GM23338 (cell line): ENCODE results near the gene YTHDF2. TPM values are rescaled to one million over a fixed set of nuclear protein-coding genes. Genes with fewer than 3 reads are reported as not detected.

ENCODE experiments used
- ATAC-seq: fragments of 200-7000 bp; cut with Tn5 transposase; 3 replicates; pipeline ENCODE4 v1.9.1; 2020
- DNase-seq: peaks from one replicate; pipeline ENCODE4 v3.0.0-alpha.2; 2015; ENCODE audit warnings: low spot score
- H2AFZ ChIP-seq: fragments of 200-600 bp; sonication (generic); 2 replicates; pipeline ENCODE4 v1.8.0; 2016; ENCODE audit warnings: antibody characterized with exemption, mild to moderate bottlenecking, moderate library complexity
- H3F3A ChIP-seq: fragments of 200-600 bp; sonication (generic); replicated peaks from 2 replicates; pipeline ENCODE4 v1.8.0; 2017; ENCODE audit warnings: antibody characterized with exemption, mixed run types, low read depth
- H3K27ac ChIP-seq: fragments of 200-600 bp; sonication (generic); 2 replicates; pipeline ENCODE4 v1.6.1; 2016; ENCODE audit warnings: low read depth
- H3K27me3 ChIP-seq: fragments of 200-600 bp; sonication (generic); 2 replicates; pipeline ENCODE4 v1.8.0; 2016; ENCODE audit warnings: mild to moderate bottlenecking, mixed run types, moderate library complexity; ENCODE audit not compliant: insufficient read depth
- H3K36me3 ChIP-seq: fragments of 200-600 bp; sonication (generic); 2 replicates; pipeline ENCODE4 v1.8.0; 2016; ENCODE audit warnings: mild to moderate bottlenecking; ENCODE audit not compliant: insufficient read depth
- H3K4me1 ChIP-seq: fragments of 200-600 bp; sonication (generic); 2 replicates; pipeline ENCODE4 v1.8.0; 2016; ENCODE audit warnings: mild to moderate bottlenecking, moderate library complexity; ENCODE audit not compliant: insufficient read depth
- H3K4me2 ChIP-seq: fragments of 200-600 bp; sonication (generic); 2 replicates; pipeline ENCODE4 v1.7.1; 2017; ENCODE audit warnings: mixed run types
- H3K4me3 ChIP-seq: fragments of 200-600 bp; sonication (generic); 2 replicates; pipeline ENCODE4 v1.6.1; 2016; ENCODE audit warnings: mixed run types
- H3K79me2 ChIP-seq: fragments of 200-600 bp; sonication (generic); replicated peaks from 2 replicates; pipeline ENCODE4 v1.8.0; 2017; ENCODE audit warnings: mild to moderate bottlenecking; ENCODE audit not compliant: insufficient read depth
- H3K9me2 ChIP-seq: fragments of 200-600 bp; sonication (generic); 2 replicates; pipeline ENCODE4 v1.8.0; 2017; ENCODE audit not compliant: insufficient read depth
- H4K20me1 ChIP-seq: fragments of 200-600 bp; sonication (generic); replicated peaks from 2 replicates; pipeline ENCODE4 v1.8.0; 2017; ENCODE audit warnings: mild to moderate bottlenecking; ENCODE audit not compliant: insufficient read depth
- H3K27ac Mint-ChIP-seq: 2 replicates; pipeline ENCODE4 v1.8.0; 2020; ENCODE audit warnings: inconsistent platforms, mild to moderate bottlenecking, moderate library complexity, mixed read lengths
- H3K27me3 Mint-ChIP-seq: 3 replicates; pipeline ENCODE4 v1.8.0; 2022; ENCODE audit warnings: low read depth, mild to moderate bottlenecking, moderate library complexity, mixed read lengths, inconsistent platforms; ENCODE audit not compliant: insufficient read depth, poor library complexity
- H3K36me3 Mint-ChIP-seq: 3 replicates; pipeline ENCODE4 v1.8.0; 2021; ENCODE audit warnings: low read depth, mild to moderate bottlenecking, inconsistent platforms, moderate library complexity, mixed read lengths
- H3K4me1 Mint-ChIP-seq: 3 replicates; pipeline ENCODE4 v1.8.0; 2020; ENCODE audit warnings: mild to moderate bottlenecking, inconsistent platforms, mixed read lengths
- H3K4me3 Mint-ChIP-seq: 3 replicates; pipeline ENCODE4 v1.8.0; 2021; ENCODE audit warnings: moderate library complexity, mild to moderate bottlenecking, inconsistent platforms, mixed read lengths
- H3K9me3 Mint-ChIP-seq: 3 replicates; pipeline ENCODE4 v1.8.0; 2020; ENCODE audit warnings: moderate library complexity, mild to moderate bottlenecking, inconsistent platforms, mixed read lengths
- CREB1 ChIP-seq: fragments of 250-450 bp; sonication (Bioruptor Pico); IDR thresholded peaks from 2 replicates; pipeline ENCODE4 v1.5.0; 2020; ENCODE audit warnings: low read depth, mild to moderate bottlenecking, moderate library complexity
- CTCF ChIP-seq, 2 experiments: fragments of 200-600 bp in 1 of 2; sonication (generic) in 1 of 2; conservative IDR thresholded peaks; 2 replicates each; pipeline versions ENCODE4 v1.5.1 to v1.6.1; 2016 to 2017; ENCODE audit warnings: antibody characterized with exemption in 2 of 2, low read depth in 2 of 2, mild to moderate bottlenecking in 2 of 2, moderate library complexity in 1 of 2
- ETS1 ChIP-seq: IDR thresholded peaks from 2 replicates; pipeline ENCODE4 v1.6.1; 2016; ENCODE audit warnings: antibody characterized with exemption
- EZH2 ChIP-seq: fragments of 200-600 bp; sonication (generic); IDR thresholded peaks from one replicate; pipeline ENCODE4 v1.8.0; 2017; ENCODE audit warnings: antibody characterized with exemption, mild to moderate bottlenecking, low read depth; ENCODE audit not compliant: unreplicated experiment
- EZH2phosphoT487 ChIP-seq: fragments of 200-600 bp; sonication (generic); IDR thresholded peaks from one replicate; pipeline ENCODE4 v1.8.1; 2018; ENCODE audit warnings: antibody characterized with exemption; ENCODE audit not compliant: unreplicated experiment
- JUNB ChIP-seq: IDR thresholded peaks from one replicate; pipeline ENCODE4 v1.6.1; 2016; ENCODE audit warnings: antibody characterized with exemption; ENCODE audit not compliant: unreplicated experiment
- NANOG ChIP-seq: IDR thresholded peaks from 2 replicates; pipeline ENCODE4 v1.6.1; 2016; ENCODE audit warnings: antibody characterized with exemption, borderline replicate concordance
- POLR2AphosphoS5 ChIP-seq: IDR thresholded peaks from 2 replicates; pipeline ENCODE4 v1.6.1; 2016; ENCODE audit warnings: antibody characterized with exemption, low read depth
- STAT1 ChIP-seq: IDR thresholded peaks from one replicate; pipeline ENCODE4 v1.6.1; 2016; ENCODE audit warnings: antibody characterized with exemption; ENCODE audit not compliant: unreplicated experiment
- ZNF114 ChIP-seq: fragments of 250-450 bp; sonication (Bioruptor Pico); IDR thresholded peaks from 2 replicates; pipeline ENCODE4 v1.5.0; 2020; ENCODE audit warnings: mild to moderate bottlenecking, moderate library complexity
- ZNF331 ChIP-seq: fragments of 250-450 bp; sonication (Bioruptor Pico); IDR thresholded peaks from 2 replicates; pipeline ENCODE4 v1.5.0; 2020; ENCODE audit warnings: low read depth, mild to moderate bottlenecking, moderate library complexity
- ZNF462 ChIP-seq: fragments of 250-450 bp; sonication (Bioruptor Pico); IDR thresholded peaks from 2 replicates; pipeline ENCODE4 v1.5.0; 2020; ENCODE audit warnings: mild to moderate bottlenecking, moderate library complexity
- polyA plus RNA-seq: library from polyadenylated mRNA; unstranded; fragments of >200 nt; fragmentation: Nextera tagmentation; extraction: Ambion mirVana; gene quantifications from 2 replicates; pipeline ENCODE4 v1.2.1, GENCODE V29; 2016
- total RNA-seq: library from RNA; depleted of rRNA; stranded (reverse); fragments of >200 nt; shearing (Covaris generic); gene quantifications from 2 replicates; pipeline ENCODE4 v1.2.3, GENCODE V29; 2014
- TF ChIP-seq, protein P1 (sequence below): IDR thresholded peaks from one replicate; pipeline ENCODE4 v1.6.1; 2018; ENCODE audit warnings: antibody characterized with exemption; ENCODE audit not compliant: unreplicated experiment

YTHDF2 gene
- total and polyA plus RNA-seq, 2 experiments from 2014 or later: 130 to 169 TPM

DNA sequence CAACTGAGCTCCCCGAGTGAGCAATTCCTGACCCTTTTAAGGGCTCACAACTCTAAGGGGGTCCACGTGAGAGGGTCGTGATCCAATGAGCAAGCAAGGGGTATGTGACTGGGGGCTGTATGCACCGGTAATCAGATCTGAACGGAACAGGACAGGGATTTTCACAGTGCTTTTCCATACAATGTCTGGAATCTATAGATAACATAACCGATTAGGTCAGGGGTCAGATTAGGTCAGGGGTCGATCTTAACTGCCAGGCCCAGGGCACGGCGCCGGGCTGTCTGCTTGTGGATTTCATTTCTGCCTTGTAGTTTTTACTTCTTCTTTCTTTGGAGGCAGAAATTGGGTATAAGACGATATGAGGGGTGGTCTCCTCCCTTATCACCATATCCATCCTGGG is 44.6 kb downstream of the YTHDF2 start:
- Histone ChIP-seq H3K79me2 (no peaks in the 10 kb centered on the region), H3K27me3 (no peaks in the 10 kb centered on the region), H3K4me3 (no peak overlapping the region), H3F3A (no peaks in the 10 kb centered on the region), H4K20me1 (no peaks in the 10 kb centered on the region), H3K4me1 (no peaks in the 10 kb centered on the region), H3K9me2 (no peaks in the 10 kb centered on the region), H3K4me2 (no peak overlapping the region), H3K27ac (no peak overlapping the region), H3K36me3 (no peaks in the 10 kb centered on the region), H2AFZ (no peak overlapping the region)
- Mint-ChIP-seq H3K9me3 (no peaks in the 10 kb centered on the region), H3K36me3 (no peaks in the 10 kb centered on the region), H3K4me3 (no peak overlapping the region), H3K4me1 (peaks cover 8% of the 10 kb centered on the region), H3K27ac (no peak overlapping the region), H3K27me3 (peaks cover 9% of the 10 kb centered on the region)
- TF ChIP-seq ZNF331 (no peak), EZH2 (no peak), JUNB (no peak), ZNF114 (no peak), CTCF (conservative IDR thresholded peaks at IDR 0.05; ENCODE audit: low read depth in 2 of 2) (no peak), POLR2AphosphoS5 (no peak), EZH2phosphoT487 (no peak), ETS1 (no peak), STAT1 (no peak), ZNF462 (CRISPR knock-in tag) (no peak), NANOG (no peak), CREB1 (CRISPR knock-in tag) (no peak)
- TF ChIP-seq, protein P1, sequence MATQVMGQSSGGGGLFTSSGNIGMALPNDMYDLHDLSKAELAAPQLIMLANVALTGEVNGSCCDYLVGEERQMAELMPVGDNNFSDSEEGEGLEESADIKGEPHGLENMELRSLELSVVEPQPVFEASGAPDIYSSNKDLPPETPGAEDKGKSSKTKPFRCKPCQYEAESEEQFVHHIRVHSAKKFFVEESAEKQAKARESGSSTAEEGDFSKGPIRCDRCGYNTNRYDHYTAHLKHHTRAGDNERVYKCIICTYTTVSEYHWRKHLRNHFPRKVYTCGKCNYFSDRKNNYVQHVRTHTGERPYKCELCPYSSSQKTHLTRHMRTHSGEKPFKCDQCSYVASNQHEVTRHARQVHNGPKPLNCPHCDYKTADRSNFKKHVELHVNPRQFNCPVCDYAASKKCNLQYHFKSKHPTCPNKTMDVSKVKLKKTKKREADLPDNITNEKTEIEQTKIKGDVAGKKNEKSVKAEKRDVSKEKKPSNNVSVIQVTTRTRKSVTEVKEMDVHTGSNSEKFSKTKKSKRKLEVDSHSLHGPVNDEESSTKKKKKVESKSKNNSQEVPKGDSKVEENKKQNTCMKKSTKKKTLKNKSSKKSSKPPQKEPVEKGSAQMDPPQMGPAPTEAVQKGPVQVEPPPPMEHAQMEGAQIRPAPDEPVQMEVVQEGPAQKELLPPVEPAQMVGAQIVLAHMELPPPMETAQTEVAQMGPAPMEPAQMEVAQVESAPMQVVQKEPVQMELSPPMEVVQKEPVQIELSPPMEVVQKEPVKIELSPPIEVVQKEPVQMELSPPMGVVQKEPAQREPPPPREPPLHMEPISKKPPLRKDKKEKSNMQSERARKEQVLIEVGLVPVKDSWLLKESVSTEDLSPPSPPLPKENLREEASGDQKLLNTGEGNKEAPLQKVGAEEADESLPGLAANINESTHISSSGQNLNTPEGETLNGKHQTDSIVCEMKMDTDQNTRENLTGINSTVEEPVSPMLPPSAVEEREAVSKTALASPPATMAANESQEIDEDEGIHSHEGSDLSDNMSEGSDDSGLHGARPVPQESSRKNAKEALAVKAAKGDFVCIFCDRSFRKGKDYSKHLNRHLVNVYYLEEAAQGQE: no peak
- DNase-seq (no peak), ATAC-seq (no peak)
